Testis (tissue), 2 donors: Measurements from ENCODE around the gene HECTD4.

Source experiments
- CTCF ChIP-seq, 3 experiments: fragments of 450-650 bp in 2 of 3; fragments of 200-600 bp in 1 of 3; sonication (generic) in 1 of 3; IDR thresholded peaks; one replicate each; pipeline ENCODE4 v1.5.1; 2016 to 2019; ENCODE audit warnings: antibody characterized with exemption in 3 of 3, mild to moderate bottlenecking in 2 of 3, moderate library complexity in 1 of 3
- POLR2A ChIP-seq: fragments of 450-650 bp; IDR thresholded peaks from one replicate; pipeline ENCODE4 v1.6.1; 2017; ENCODE audit warnings: antibody characterized with exemption, mild to moderate bottlenecking, moderate library complexity

DNA sequence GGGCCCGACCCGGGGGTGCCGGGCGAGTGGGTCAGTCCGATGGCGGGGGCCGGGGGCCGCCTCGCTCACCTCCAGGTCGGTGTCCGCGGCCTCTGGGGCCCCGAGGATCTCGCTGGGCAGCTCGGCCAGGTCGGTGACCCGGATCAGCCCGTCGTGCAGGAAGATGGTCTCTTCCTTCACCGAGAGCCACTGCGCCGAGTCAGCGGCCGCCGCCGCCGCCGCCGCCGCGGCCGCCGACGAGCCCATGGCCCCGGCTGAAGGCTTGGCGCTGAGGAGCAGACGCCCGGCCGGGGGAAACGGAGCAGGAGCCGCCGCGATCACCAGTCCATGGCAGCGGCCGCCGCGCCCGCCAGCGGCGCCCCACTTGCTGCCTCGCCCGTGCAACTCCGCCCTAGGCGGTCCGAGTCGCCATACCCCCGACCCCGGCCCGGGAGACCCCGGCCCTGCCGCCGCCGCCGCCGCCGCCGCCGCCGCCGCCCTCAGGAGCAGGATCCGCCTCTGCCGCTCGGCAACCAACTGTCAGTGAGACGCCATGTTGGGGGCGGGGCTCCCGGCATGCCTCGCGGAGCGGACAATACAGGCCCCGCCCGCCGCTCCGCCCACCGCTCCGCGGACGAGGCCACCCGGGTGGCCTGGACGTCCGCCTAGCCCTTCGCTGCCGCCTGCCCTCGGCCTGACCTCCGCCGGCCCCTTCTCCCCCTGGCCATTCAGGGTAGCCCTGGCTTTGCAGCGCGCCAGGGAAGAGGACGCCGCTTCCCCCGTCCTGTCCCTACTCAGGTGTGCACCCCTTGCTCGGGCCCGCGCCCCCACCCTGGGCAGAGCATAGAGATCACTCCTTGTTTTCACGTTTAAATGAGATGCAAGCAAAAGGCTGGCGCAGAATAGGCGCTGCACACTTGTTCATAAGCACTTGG lies at the start of gene HECTD4:
- TF ChIP-seq POLR2A (peak; percentile 4), CTCF (IDR thresholded peaks at IDR 0.05) (no peak)
